ENCODE measurements around the gene SCUBE1. TPM values are rescaled to one million over a fixed set of nuclear protein-coding genes. Genes with fewer than 3 reads are reported as not detected.

SCUBE1 gene
- total and polyA plus RNA-seq, 4 donors, result 1.6 to 7.9 (median 5.0) TPM

GRCh38 chr22:43308060-43308830 is 34.9 kb downstream of the SCUBE1 start:
- DNase-seq, result peak; percentile 49 to 85 (median 71)
- H3K9me3 ChIP-seq (ENCODE audit: control insufficient read depth in 4 of 4, insufficient read depth in 3 of 4, low read length in 3 of 4), result no peaks in the 10 kb centered on the region
- no peaks in the 10 kb centered on the region for H3K27me3 ChIP-seq (ENCODE audit: control insufficient read depth in 3 of 3, insufficient read depth in 3 of 3, low read length in 2 of 3)
- TF ChIP-seq CTCF (IDR thresholded peaks at IDR 0.05; ENCODE audit: control extremely low read depth, extremely low read depth), result no peak
- no peak overlapping the region for H3K9ac ChIP-seq (ENCODE audit: insufficient read depth in 1 of 2, low read length in 2 of 2)
- WGBS, 2 donors, result 54 to 59% methylated on average over 21 of the region's 21 CpGs
- ATAC-seq (ENCODE audit: insufficient read depth, low FRiP score), result no peak
- no peak overlapping the region for H3K4me3 ChIP-seq
- no peaks in the 10 kb centered on the region for H3K36me3 ChIP-seq (ENCODE audit: control insufficient read depth in 4 of 4, insufficient read depth in 4 of 4, low read length in 4 of 4)
- no peak overlapping the region for H3K27ac ChIP-seq (ENCODE audit: low read depth in 1 of 2, low read length in 1 of 2)
- peaks cover 0 to 52% (median 13%) of the 10 kb centered on the region in 5 donors for H3K4me1 ChIP-seq (ENCODE audit: control insufficient read depth in 5 of 5, insufficient read depth in 5 of 5, low read length in 5 of 5)

GRCh38 chr22:43305806-43306205 is 37.4 kb downstream of the SCUBE1 start:
- Histone ChIP-seq H3K27ac (ENCODE audit: low read depth in 1 of 2, low read length in 1 of 2) (no peak overlapping the region), H3K4me1 (ENCODE audit: control insufficient read depth in 5 of 5, insufficient read depth in 5 of 5, low read length in 5 of 5) (peaks cover 0 to 57% (median 13%) of the 10 kb centered on the region in 5 donors), H3K4me3 (no peak overlapping the region), H3K36me3 (ENCODE audit: control insufficient read depth in 4 of 4, insufficient read depth in 4 of 4, low read length in 4 of 4) (no peaks in the 10 kb centered on the region), H3K9me3 (ENCODE audit: control insufficient read depth in 4 of 4, insufficient read depth in 3 of 4, low read length in 3 of 4) (no peaks in the 10 kb centered on the region), H3K9ac (ENCODE audit: insufficient read depth in 1 of 2, low read length in 2 of 2) (no peak overlapping the region), H3K27me3 (ENCODE audit: control insufficient read depth in 3 of 3, insufficient read depth in 3 of 3, low read length in 2 of 3) (no peaks in the 10 kb centered on the region)
- ATAC-seq (ENCODE audit: insufficient read depth, low FRiP score), result no peak
- DNase-seq, result no peak
- no peak for TF ChIP-seq CTCF (IDR thresholded peaks at IDR 0.05; ENCODE audit: control extremely low read depth, extremely low read depth)
- WGBS, 2 donors, result 69 to 76% methylated on average over 8 of the region's 8 CpGs

- WGBS, 2 donors, result 78 to 85% methylated on average over 17 to 18 of the region's 18 CpGs
- Histone ChIP-seq H3K4me1 (ENCODE audit: control insufficient read depth in 5 of 5, insufficient read depth in 5 of 5, low read length in 5 of 5) (peaks cover 0 to 51% (median 13%) of the 10 kb centered on the region in 5 donors), H3K27ac (ENCODE audit: low read depth in 1 of 2, low read length in 1 of 2) (no peak overlapping the region), H3K9ac (ENCODE audit: insufficient read depth in 1 of 2, low read length in 2 of 2) (no peak overlapping the region), H3K27me3 (ENCODE audit: control insufficient read depth in 3 of 3, insufficient read depth in 3 of 3, low read length in 2 of 3) (no peaks in the 10 kb centered on the region), H3K36me3 (ENCODE audit: control insufficient read depth in 4 of 4, insufficient read depth in 4 of 4, low read length in 4 of 4) (no peaks in the 10 kb centered on the region), H3K9me3 (ENCODE audit: control insufficient read depth in 4 of 4, insufficient read depth in 3 of 4, low read length in 3 of 4) (no peaks in the 10 kb centered on the region), H3K4me3 (no peak overlapping the region)
- ATAC-seq (ENCODE audit: insufficient read depth, low FRiP score) (no peak), DNase-seq (peak in 2 of 3 donors; percentile 50 to 58)
- no peak for TF ChIP-seq CTCF (IDR thresholded peaks at IDR 0.05; ENCODE audit: control extremely low read depth, extremely low read depth)
These were observed 38.2 kb downstream of the SCUBE1 start for GRCh38 chr22:43304831-43305590.
